Activated T-helper 1 cell treated with anti-CD3 and anti-CD28 coated beads, Interleukin-2, amount 50 U/mL, for 16 hours (primary cell): ENCODE data around the gene CISD2.
"Not testable (repeated sequence)": the region's sequence is repeated elsewhere in the genome, so short reads cannot be mapped to it uniquely, and the experiment has no call there.

Experiments
- DNase-seq, 2 donors: peaks; one replicate each; pipeline ENCODE4 v3.0.0-alpha.2; 2020; ENCODE audit warnings: low read depth in 1 of 2, low spot score in 1 of 2

Gene CISD2

GRCh38 chr4:102849579-102850104 lies 19.1 kb upstream of the CISD2 start:
- no peak for DNase-seq

GRCh38 chr4:102850370-102850769 lies 18.4 kb upstream of the CISD2 start:
- DNase-seq = no peak

- no peak for DNase-seq
Observed at GRCh38 chr4:102858828-102859464, 9.8 kb upstream of the CISD2 start.

GRCh38 chr4:102860611-102861324 lies 8.0 kb upstream of the CISD2 start:
- no peak for DNase-seq

- DNase-seq = no peak
Observed at GRCh38 chr4:102862016-102862415, 6.8 kb upstream of the CISD2 start.

GRCh38 chr4:102862747-102863146 lies 6.0 kb upstream of the CISD2 start:
- DNase-seq = no peak

GRCh38 chr4:102865327-102865726 lies 3.5 kb upstream of the CISD2 start:
- DNase-seq = not testable (repeated sequence)

GRCh38 chr4:102867278-102868152 lies 1.3 kb upstream of the CISD2 start:
- DNase-seq = no peak

- no peak for DNase-seq
Observed at GRCh38 chr4:102868153-102868780, 525 bp upstream of the CISD2 start.

GRCh38 chr4:102869569-102870197 lies 891 bp downstream of the CISD2 start:
- no peak for DNase-seq

- DNase-seq = no peak
Observed at GRCh38 chr4:102871772-102872171, 3.0 kb downstream of the CISD2 start.

- not testable (repeated sequence) for DNase-seq
Observed at GRCh38 chr4:102877477-102878106, 8.8 kb downstream of the CISD2 start.

GRCh38 chr4:102878349-102878748 lies 9.6 kb downstream of the CISD2 start:
- DNase-seq = not testable (repeated sequence)

GRCh38 chr4:102878901-102879300 lies 10.1 kb downstream of the CISD2 start:
- no peak for DNase-seq

- no peak for DNase-seq
Observed at GRCh38 chr4:102881343-102881742, 12.6 kb downstream of the CISD2 start.

GRCh38 chr4:102883278-102883677 lies 14.5 kb downstream of the CISD2 start:
- DNase-seq = no peak

GRCh38 chr4:102888570-102888969 lies 19.8 kb downstream of the CISD2 start:
- not testable (repeated sequence) for DNase-seq

GRCh38 chr4:102889866-102890265 lies 21.1 kb downstream of the CISD2 start:
- not testable (repeated sequence) for DNase-seq

- not testable (repeated sequence) for DNase-seq
Observed at GRCh38 chr4:102896547-102896946, 27.8 kb downstream of the CISD2 start.

- not testable (repeated sequence) for DNase-seq
Observed at GRCh38 chr4:102897610-102898009, 28.8 kb downstream of the CISD2 start.
